NCI-H2227 treated with DMSO at 0.1 percent for 48 hours (cell line): ENCODE measurements around the gene GBA2.

Experiments
- DNase-seq: peaks from one replicate; lab custom pipeline; 2025; lab: John Stamatoyannopoulos, UW

The GBA2 gene

DNA sequence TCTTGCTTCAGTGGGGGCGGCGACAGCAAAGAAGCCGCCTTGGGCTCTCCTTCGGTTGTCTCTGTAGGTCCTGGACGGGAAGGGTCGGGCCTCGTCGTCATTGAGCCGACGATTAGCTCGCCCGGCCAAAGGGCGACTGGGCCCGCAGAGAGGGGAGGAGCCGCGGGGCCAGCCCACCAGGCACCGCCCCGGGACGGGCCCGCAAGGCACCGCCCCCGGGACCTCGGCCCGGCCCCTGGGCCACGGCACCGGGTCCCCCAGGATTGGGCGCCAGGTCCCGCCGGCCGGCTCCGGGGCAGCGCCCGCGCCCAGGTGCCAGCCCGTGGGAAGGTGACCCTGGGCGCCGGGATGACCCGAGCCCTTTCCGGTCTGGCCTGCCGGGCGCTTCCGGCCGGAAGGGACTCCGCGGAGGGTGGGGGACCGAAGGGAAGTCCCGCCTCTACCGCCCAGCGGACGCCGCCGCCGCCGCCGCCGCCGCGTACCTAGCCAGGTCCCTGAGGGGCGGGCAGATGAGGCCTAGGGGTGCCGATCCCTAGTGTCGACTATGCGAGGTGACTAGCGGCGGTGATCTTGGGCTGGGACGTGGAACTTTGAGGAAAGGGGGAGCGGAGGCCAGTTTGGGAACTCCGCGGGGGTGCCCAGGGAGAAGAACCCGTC, at the start of gene GBA2, which contains the start of gene RGP1:
Gene GBA2 (minus strand): TSS at position 371 of the 657 bp plus-strand sequence. CDS start 524 bp downstream, outside the sequence.
Gene RGP1 (plus strand): TSS at position 430 of the 657 bp plus-strand sequence. CDS start 469 bp downstream, outside the sequence.
- DNase-seq, result peak; percentile 26

DNA sequence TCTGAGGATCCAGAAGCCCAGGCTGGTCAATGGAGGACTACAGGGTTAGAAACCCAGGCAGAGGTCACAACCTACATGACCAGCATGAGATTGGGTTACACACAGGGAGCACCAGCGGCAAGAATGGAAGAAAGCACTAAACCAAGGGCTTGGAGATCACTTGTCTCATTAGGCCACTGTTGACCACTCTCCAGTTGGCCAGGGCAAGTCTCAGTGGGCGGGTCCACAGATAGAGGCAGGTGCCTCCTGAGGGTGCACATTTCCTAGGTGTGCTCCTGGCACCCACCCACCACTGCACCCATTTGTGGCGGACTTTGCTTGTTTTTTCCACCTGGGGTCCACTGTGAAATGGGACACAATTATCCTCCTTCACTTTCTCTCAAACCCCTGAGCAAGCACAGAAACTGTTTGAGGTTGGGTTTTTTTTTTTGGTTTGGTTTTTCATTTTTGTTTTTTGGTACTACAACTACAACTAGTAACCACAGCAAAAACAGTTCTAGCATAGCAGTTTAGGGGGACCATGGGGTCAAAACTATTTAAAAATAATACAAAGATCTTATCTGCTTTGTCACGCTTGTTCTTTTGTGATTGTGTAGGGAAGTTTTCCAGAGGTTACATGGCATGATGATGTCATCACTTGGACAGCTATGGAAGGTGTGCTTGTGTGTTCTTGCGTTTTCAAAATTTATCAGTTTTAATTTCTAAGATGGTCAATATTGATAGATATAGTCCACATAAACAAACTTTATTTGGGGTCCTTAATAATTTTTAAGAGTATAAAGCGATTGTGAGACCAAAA, 48.5 kb upstream of the GBA2 start:
- no peak for DNase-seq

DNA sequence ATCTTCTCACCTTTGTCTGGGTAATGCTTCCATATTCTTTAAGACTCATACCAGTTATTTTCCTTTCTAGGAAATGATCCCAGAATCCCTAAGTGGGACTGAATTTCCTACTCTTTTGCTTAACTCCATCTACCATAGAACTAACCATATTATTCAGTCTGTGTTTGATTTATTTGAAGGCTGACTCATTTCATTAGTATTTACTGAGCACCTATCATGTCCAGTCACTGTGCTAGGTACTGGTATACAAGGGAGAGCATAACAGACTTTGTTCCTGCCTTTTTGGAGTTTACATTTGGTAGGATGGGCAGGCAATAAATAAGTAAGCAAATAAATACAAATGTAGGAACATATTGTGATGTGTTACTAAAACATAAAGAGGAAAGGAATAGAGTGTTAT, 46.7 kb upstream of the GBA2 start:
- DNase-seq, result no peak

DNA sequence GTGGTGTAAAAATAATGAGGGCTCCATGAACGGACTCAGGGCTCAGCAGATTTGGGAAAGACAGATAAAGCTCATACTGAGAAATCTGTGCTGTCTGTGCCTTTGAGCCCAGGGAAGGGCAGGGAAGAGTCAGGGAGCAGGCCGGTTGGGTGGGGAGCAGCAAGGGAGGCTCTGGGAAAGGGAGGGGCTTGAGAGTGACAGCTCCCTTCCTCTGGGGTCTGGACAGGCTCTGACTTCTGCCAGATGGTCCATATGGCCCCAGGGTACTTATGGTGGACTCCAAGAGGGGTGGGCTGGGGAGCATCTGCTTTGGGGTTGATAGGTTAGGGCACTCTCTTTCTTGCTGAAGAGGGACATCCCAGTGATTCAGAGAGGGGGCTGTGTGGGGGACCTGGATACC, 44.4 kb upstream of the GBA2 start:
- no peak for DNase-seq

DNA sequence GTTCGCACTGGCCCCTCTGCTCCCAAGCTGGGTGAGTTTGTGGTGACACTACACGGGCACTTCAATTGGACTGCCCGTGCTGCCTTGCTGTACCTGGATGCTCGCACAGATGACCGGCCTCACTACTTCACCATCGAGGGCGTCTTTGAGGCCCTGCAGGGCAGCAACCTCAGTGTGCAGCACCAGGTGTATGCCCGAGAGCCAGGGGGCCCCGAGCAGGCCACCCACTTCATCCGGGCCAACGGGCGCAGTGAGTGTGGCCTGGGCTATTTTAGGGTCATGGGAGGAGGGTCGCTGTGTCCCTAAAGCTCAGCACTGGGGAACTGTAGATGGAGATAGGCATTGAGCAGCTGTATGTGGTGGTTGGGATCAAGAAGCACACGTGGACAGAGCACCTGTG, 43.8 kb upstream of the GBA2 start:
- DNase-seq, result no peak

DNA sequence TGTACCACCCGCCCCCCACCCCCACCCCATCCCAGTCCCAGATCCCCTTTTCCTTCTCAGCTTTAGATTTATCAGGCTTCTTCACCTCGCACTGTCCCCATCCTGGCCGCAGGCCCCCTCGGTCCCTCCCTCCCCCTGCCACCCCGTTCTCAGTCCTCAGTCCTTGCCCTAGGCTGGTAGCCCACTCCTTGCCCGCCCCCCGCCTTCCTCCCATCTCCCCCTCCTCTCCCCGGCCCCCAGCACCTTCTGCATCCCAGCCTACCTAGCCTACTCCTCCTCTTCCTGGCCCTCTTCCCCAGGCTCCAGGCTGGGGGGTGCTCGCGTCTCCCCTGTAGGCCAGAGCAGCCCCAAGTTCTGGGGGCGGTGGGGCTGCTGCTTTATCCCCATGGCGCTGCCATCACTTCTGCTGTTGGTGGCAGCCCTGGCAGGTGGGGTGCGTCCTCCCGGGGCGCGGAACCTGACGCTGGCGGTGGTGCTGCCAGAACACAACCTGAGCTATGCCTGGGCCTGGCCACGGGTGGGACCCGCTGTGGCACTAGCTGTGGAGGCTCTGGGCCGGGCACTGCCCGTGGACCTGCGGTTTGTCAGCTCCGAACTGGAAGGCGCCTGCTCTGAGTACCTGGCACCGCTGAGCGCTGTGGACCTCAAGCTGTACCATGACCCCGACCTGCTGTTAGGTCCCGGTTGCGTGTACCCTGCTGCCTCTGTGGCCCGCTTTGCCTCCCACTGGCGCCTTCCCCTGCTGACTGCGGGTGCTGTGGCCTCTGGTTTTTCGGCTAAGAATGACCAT, 43.2 kb upstream of the GBA2 start:
- DNase-seq, result no peak

DNA sequence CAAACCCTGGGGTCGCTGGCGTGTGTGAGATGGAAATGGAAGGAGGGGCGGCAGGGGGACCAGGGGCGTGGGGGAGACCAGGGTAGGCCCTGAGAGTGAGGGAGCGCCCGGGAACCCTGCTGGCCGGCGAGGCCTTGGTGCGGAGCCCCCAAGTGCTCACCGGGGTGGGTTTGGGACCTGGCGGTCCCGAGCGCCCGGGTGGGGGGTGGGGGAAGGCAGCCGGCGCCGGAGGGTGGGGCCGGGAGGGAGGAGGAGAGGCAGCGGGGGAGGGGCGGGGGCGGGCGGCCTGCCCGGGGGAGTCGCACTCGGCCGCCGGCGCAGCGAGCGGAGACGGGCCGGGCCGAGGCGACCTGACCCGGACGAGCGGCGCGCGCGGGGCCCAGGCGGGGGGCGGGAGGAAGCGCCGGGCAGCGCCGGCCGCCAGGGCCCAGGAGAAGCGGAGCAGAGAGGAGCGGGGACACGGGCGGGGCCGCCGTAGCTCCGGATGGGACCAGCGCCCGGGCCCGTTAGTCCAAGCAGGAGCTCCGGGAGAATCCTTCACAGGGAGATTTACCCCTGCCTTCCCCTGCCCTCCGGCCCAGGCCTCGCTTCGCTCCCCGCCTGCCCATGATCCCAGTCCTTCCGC, 42.4 kb upstream of the GBA2 start, which contains the start of gene NPR2:
Gene NPR2 (plus strand): TSS at position 295 of the 625 bp plus-strand sequence. CDS start 818 bp downstream, outside the sequence.
- no peak for DNase-seq

DNA sequence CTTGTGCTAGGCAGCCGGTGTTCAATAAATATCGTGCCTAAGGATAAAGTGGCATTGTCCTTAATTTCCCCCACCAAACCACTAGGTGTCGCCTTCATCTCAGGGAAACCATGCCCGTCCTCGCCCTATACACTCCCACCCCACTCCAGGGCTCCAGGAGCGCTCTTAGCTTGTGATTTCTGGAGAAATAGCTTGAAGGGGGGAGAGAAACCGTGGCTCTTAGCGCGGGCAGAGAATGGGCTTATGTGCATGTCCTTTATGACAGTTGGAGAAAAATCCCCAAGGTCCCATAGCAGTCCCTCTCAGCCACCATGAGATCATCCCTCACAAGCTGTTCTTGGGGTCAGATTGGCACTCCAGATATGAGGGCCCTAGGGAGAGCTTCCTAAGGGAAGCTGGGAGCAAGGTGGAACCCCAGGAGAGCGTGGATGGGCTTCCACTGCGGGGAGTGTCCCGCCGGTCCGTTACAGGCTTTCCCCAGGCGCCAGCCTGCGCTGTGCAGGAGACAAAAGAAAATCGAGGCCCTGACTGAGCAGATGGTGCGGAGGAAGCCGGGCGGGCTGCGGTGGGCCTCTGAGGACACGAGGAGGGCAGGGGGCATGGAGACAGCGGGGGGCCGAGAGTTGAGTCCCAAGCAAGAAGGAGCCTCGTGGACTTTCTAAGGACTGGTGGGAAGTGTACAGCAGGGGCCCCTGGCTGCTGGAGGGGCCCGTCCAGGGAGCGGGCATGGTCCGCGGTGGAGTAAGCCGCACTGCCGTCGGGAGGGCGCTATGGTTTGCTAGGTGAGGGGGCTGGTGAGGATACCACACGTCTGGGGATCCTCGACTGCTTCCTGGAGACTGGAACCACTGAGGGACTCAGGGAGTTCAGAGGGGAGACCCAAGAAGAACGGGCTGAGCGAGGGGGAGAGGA, 41.6 kb upstream of the GBA2 start:
- DNase-seq, result peak; percentile 69

DNA sequence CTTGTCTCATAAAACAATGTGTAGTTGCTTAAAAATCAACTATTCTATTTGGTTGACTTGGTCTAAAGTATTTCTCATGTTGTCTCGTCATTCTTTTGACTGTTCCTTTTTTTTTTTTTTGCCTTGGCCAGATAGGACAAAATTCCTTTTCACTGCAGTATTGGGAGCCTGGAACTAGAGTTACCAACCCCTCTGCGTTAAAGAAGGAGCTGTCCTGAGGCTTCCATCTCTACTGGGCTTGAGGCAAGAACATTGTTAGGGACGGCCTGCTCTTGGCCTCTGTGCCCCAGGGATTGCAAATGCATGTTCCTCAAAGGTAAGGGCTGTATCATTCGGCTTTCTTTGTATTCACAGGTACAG, 41.0 kb upstream of the GBA2 start:
- no peak for DNase-seq

DNA sequence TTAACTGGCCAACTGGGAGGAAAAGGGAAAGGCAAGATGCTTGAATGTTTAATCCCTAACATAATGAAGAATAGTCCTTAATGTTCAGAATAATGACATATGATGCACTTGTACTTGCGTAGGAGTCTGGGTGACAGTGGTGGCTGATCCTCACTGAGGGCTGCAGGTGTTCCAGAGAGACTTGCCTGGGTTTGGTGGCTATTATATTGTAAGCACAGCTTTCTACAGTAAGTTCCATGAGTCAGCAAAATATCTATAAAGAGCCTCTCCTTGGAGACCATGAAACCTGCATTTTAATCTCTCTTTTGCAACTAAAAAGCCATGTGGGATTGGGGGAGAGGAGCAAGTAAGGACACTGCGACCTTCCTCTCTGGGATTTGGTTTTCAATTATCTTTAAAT, 40.5 kb upstream of the GBA2 start:
- DNase-seq, result no peak

DNA sequence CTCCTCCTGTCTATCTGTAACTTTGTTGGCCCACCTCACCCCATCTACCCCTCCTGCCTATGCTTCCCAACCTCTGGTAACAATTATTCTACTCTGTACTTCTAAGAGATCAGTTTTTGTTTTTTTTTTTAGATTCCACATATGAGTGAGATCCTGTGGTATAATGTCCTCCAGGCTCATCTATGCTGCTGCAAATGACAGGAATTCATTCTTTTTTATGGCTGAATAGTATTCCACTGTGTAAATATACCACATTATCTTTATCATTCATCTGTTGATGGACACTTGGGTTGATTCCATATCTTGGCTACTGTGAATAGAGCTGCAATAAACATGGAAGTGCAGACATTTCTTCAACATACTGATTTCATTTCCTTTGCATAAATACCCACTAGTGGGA, 34.4 kb upstream of the GBA2 start:
- no peak for DNase-seq

DNA sequence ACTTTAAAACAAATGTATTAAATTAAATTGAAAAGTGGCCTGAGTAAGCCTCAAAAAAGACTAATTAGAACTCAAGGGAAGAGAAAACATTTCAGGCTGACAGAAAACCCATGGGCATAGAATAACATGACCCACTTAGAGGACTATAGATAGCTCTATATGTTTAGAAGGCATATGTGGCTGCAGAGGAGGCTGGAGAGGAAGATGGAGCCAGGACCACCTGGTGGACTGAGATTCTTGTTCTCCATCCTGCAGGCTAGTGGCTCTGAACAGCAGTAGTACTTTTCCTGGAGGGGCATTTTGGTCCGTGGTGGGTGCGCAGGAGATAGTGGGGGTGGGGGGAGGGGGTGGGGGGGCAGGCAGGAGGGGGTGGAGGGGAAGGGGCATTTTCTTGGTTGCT, 32.0 kb upstream of the GBA2 start:
- DNase-seq, result no peak

DNA sequence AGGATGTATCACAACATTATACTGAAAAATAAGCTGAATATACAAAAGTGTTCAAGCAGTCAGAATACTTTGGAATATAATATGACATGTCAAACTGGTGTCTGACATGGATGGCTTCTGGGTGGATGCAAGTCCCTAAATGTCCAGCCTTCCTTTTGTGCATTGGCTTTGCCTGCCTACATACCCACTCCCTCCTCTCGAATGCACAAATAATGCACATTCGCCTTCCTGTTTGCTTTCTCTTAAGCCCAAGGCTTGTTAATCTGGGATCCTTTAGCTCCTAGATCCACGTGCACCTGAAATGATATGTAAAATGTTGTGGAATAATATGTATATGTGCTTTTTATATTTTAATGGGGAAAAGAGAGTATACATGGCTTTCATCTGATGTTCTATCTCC, 29.5 kb upstream of the GBA2 start:
- no peak for DNase-seq

DNA sequence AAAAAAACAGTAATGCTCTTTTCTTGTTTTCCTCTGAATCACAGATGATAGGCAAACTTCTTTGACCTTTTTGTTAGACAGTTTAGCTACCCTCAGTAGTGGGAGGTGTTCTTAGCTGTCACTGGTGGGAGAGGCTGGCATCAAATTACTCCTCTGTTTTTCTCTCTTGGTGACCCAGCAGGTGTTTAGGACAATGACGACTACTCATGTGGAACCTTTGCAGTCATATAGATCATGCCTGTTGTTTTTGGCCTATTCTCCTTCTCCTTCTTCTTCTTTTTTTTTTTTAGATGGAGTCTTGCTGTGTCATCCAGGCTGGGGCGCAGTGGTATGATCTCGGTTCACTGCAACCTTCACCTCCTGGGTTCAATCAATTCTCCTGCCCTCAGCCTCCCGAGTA, 27.0 kb upstream of the GBA2 start:
- no peak for DNase-seq

DNA sequence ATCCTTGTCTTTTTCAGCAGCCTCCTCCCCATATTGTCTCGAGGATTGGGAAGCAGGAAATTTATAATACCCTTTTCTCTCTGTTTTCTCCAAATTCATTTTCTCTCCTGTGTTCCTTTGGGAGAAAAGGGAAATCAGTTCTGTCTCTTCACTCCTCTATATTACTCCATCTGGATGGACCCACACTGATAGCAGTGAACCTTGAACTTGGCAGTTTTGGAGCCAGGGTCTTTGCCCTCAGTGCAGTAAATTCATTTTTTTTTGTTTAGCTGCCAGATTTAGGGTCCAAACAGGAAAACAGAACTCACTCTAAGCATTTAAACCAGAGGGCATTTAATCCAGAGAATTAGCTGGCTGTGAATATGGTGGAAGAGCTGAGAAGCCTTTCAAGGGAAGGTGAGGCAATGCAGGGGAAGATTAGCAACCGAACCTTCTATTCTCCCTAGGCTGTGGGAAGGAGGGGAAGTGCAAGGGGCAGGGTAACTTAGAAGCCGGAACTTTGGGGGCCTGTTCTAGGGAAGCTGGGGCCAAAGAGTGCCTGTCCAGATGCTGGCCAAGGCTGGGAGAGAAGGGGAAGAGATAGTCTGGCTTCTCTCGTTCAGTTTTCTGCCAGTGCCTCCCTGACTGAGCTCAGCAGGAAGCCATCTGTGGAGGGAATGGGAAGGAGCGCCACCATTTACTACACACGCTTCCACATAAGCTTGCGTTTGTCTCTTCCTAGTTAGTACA, 26.0 kb upstream of the GBA2 start:
- peak; percentile 19 for DNase-seq

DNA sequence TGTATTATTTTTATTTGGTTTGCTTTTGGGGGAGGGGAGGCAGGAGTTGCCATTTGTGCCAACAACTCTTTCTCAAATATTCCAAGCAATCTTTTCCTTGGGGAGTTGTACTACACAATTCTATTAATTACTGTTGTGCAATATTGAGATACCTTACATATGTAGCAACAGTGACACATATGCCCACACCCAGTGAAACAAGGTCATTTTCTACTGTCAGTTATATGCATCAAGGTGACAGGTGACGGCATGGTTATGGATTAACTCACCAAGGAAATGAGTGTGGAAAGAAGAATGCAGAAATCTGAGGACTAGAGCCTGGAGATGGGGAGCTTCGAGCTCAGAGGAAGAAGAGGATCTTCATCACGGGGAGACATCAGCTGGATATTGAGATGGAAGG, 22.9 kb upstream of the GBA2 start:
- DNase-seq, result no peak

DNA sequence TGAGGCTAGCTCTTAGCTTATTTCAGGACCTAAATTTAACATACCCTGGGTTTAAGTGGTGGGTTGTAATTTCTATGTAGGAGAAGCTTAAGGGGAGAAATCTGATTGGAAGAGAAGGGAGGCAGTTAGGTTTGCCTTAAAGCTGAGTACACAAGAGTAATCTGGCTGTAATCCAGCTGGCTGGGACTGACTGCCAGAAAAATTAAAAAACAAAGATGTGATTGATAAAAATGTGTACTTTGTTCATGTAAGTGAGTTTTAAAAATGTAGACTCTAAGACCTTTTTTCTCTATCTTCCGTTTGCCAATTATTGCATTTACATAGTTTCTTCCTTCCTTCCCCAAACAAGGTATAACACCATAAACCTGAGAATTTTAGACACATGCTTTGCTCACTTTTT, 22.5 kb upstream of the GBA2 start:
- DNase-seq, result no peak

DNA sequence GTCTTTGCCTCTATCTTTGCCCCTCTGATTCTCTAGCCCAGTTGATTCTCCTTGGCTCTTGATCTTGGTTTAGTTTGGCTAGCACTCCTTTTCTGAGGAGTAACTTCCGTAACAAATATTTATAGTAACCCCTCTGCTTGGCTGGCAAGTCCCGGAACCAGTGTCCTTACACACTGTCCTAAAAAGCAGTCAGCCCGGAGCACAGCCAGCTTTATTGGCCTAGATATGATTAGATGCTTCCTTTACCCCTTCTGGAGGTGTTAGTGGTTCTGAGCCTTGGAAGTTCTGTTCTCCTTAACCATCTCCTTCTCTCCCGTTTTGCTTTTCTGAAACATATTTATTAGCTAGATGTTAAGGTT, 22.0 kb upstream of the GBA2 start:
- no peak for DNase-seq

DNA sequence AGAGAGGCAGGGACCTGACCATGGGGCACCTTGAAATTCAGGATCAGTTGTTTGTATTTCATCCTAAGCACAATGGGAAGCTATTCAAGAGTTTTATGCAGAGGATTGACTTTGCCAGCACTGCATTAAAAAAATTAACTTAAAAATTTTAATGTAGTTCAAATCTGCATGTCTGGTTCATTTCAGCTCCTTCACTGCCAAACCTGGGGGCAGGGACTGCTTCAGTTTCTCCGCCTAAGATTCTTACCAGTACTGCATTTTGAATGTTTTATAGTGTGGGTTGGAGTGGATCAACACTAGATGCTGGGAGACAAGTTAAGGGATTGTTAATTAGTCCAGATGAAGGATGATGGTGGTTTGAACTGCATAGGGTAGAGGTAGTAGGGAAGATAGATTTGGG, 20.7 kb upstream of the GBA2 start:
- no peak for DNase-seq

DNA sequence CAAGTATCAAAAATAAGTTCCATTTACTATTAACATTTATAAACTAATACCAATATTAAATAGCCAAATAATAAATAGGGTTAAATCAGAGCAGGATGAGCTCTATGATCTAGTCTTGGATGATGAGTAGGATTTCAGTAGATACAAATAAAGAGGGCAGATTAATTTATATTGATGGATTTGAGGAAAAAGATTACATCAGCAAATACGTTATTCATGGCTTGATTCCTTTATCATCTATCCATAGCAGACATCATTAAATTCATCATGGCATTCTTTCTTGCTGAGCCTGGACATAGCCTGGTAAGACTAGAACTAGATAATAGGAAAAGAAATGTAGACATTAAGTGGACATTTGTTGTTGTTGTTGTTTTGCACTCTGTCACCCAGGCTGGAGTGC, 18.4 kb upstream of the GBA2 start:
- no peak for DNase-seq

DNA sequence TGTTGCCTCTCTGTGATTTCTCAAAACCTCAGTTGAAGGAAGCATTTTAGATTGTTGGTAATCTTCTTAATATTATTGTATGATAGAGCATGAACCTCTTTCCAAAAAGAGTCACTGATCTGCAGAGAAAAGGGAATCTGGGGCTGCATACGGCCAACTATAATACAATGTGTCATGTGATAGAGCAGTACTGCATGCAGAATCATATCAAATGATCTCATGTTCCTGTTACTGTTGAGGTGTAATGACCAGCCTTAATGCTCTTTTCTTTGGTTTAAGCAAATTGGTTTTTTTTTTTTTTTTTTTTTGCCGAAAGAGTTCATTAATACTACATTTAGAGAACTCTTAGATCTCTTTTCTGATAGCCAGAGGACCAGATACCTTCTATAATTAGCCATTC, 18.0 kb upstream of the GBA2 start:
- no peak for DNase-seq
